ENCODE data around the gene PKHD1.

PKHD1 gene

DNA sequence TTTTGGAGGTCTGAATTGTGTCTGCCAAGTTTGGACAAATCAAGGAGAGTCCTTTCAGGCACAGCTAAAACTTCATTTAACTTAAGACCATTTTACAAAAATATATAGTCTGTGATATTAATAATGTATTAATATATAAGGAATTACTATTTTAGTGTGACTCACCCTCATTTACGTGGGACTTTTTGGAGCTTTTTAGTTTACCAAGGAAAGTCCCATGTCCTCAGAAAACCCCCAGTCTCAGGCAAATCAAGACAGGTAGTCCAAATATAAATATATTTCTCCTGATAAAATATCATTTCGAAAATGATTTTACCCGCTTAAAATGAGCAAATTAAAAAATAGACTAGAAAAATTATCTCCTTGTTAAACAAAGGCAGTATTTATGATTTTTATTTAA, 479.0 kb downstream of the PKHD1 start:
- no peak for DNase-seq

DNA sequence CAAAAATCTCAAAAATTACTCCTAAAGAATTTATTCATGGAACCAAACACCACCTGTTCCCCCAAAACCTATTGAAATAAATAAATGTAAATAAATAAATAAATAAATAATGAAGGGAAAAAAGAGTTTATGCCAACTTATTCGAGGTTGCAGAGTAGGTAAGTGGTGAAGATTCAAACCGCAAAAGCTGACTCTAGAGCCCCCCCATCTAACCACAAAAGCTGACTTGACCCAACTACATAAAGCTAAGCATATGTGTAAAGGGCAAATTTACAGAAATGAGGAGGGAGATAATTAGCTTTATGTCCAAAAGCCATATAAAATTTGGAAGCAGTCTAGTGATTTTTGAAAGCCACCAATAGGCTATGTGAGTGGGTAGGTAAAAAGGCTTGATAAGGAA, 486.9 kb downstream of the PKHD1 start:
- DNase-seq = no peak

DNA sequence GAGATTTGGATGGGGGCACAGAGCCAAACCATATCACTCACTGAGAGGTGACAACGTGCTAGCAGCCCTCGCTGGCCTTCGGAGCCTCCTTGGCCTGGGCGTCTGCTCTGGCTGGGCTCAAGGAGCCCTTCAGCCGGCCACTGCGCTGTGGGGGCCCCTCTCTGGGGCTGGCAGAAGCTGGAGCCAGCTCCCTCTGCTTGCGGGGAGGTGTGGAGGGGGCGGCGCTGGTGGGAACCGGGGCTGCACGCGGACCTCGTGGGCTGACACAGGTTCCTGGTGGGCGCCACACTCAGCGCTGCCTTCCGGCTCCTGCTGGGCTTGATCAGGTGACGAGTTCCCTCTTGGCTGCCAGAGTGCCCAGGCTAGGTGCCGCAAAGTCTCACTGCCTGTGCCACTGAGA, 489.2 kb downstream of the PKHD1 start:
- DNase-seq = no peak

DNA sequence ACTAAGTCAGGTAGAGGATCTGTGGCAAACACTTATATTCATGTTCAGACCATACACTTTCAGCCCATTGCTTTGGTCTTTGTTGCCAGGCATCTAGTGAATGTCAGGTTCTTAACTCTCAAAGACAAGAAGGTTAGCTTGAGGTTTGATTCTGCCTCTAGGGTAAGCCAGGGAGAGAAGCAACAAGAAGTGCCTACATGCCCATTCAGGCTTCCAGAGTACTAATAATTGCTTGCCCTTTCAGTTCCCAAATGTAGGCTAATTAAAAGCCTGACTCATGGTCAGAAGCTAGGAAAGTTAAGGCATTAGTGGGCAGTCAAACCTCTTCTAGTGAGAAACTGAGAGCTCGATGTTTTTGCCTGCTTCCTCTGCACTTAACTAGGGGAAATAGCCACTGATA, 492.4 kb downstream of the PKHD1 start:
- DNase-seq = no peak

DNA sequence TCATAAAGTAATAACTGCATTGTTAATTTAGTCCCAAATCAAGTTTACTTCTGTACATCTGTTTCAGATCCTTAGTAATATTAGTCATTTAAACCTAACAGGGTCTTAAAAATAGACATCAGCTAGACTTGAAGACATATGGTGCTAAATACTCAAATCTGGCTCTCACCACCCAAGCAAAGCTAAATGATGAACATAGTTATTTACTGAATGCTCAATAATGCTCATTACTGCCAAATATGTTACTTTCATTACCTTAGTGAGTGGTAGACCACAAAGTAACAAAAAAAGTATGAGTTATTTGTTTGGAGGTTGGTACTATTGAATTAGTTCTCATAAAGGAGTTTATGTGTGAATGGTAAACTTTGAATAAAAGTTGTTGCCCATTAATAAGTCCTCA, 502.1 kb downstream of the PKHD1 start:
- no peak for DNase-seq

DNA sequence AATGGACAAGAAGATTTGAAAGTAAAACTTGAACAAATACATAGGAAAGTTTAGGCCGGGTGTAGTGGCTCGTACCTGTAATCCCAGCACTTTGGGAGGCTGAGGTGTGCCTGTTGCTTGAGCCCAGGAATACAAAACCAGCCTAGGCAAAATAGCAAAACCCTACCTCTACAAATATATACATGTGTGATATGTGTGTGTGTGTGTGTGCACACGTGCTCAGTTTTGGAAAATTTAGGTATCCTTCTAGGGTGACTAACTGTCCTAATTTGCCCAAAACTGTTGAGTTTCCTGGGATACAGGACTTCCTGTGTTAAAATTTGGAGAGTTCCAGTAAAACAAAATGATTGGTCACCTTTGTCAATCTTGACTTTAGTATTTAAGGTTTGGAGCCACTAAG, 503.2 kb downstream of the PKHD1 start:
- no peak for DNase-seq

DNA sequence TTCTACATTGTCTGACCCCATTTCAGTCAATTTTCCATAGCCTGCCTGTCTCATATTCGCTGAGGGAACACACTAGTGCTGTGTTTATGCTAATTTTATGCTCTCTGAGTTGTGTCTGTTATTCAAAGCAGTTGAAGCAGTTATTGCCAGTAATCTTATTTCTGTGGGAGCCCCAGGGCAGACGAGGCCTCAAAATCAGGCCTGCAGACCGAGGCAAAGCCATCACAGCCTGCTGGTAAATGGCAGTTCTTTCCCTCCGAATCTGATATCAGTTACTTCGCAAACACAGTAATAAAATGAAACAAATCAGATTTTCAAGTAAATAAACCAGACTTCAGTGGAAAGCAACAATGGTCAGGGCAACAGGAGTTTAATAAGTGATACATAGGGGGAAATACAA, 508.4 kb downstream of the PKHD1 start:
- peak; percentile 94 to 95 for DNase-seq

DNA sequence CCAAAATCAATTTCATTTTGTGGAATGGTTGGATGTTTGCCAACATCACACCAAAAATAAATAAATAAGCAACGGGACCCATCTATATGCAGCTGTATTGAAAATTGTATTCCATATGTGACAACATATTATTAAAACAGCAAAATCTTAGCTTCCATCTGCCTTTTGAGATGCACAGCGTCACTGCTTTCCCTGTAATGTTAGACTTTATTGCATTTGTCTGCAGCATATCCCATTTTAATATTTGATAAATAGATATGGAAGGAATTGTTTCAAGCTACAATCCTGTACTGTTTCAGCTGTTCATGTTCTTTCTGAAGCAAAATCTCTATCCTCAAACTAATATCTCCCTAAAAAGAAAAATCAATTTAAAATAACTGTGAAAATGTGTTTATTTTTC, 509.1 kb downstream of the PKHD1 start:
- DNase-seq = peak in 1 of 2 experiments; percentile 33

DNA sequence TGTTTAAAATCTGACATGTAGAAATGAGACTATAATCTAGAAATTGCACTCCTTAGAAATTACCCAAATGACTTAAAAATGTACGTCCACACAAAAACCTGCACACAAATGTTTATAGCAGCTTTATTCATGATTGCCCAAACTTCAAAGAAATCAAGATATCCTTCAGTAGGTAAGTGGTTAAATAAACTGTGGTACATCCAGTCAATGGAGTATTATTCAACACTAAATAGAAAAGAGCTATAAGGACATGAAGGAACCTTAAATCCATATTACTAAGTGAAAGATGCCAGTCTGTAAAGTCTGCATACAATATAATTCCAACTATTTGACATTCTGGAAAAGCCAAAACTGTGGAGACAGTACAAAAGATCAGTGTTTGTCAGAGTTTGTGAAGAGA, 513.4 kb downstream of the PKHD1 start:
- no peak for DNase-seq

DNA sequence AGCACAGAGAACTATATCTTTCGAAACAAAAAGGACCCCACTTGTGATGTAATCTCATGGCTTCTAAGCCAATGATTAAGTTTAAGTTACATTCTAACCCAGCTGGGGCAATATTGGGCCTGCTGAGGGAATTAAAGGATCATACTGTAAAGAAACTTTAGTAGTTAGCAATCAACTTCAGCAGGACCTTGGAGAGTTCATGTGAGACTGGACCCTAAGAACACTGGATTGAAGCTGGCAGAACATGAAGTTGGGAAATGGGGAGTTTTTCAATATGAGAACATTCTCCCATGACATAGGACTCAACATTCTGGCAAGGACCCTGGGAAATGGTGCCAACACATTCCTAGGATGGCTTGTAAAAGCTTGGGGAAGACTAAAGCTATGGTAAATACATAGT, 516.2 kb downstream of the PKHD1 start:
- DNase-seq = no peak

DNA sequence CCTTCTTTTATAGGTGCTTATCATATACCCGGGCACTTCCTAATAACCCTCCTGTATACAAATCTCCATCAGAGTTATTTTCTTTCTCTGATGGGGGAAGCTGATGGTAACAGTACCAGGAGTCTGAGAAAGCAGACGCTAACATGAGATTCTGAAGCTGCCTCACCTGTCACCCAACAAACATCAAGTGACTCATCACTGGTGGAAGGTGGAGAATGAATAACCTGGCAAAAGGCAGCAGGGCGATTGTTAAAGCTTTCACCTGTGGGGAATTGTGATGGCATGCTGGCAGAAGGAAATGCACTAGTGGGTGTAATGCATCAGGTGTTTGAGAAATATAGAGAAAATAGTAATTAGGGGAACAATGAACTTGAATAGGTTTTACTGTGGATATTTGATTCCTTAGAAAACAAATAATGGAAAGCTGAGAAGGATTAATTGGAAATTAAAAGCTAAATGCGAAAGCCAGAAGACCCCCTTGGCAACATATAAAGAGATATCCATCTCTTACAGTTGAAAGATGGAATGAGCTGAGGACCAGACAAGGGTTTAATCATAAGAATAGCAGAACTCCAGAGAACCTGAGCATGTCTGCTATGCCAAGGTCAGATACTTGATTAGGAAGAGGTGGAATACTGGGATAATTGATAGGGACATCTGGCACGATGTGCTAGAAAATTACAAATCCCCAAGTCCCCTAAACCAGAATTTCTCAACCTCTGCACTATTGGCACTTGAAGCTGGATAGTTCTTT, 517.1 kb downstream of the PKHD1 start:
- DNase-seq = no peak

DNA sequence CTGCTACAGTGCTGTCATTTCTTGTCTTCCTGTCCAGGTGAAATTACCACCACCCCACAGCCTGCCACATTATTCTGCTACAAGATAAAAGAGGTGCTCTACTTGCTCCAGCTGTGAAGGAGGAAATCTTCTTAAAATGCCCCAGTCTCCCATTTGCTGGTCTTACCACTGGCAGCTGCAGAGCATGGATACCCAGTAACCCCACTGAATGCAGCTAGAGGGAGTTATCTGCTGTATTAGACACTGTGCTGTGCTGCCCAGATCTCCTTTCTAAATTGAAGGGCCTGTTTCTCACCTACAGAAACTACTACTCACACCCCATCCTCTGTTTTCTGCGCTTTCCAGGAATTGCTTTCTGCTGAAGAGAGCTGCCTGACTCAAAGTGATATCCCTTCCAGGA, 517.8 kb downstream of the PKHD1 start:
- DNase-seq = peak in 1 of 2 experiments; percentile 33

DNA sequence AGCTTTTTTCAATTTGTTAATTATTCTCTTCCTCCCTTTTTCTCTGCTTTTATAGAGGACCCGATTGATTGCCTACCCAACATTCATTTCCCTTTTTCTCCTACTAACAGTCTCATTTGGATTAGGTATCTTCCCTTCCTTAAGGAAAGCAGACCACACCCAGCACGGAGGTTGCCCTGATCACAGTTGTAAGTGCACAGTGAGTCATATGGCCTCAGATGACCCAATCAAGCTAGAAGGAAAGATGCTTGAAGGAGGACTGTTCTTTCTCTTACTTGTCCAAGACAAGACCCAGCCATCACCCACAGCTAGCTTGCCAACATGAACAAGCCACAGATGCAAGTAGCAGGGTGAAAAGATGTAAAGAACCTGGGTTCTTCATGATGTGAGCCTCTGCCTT, 518.6 kb downstream of the PKHD1 start:
- DNase-seq = no peak

DNA sequence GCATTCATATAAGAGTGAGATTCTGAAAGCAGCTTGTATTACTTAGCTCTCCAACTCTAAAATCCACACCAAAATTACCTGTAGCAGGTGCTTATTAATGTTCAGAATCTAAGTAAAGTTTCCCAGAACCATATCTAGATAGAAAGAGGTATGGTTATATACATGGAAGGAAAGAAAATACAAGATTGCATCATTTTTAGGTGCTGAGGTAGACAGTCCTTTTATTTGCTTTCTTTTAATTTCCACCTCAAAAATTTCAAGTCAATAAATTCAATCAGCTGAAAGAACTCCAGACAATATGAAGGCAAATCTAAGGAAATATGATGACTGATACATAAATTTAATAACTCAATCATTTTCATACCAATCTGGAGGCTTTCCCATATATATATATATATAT, 521.9 kb downstream of the PKHD1 start:
- DNase-seq = no peak
